Breast epithelium (tissue), 4 donors: ENCODE data around the gene OR2W3. TPM values are rescaled to one million over a fixed set of nuclear protein-coding genes. Genes with fewer than 3 reads are reported as not detected.

ENCODE experiments used
- DNase-seq, 2 donors: peaks; one replicate each; pipeline ENCODE4 v3.0.0-alpha.2; 2019; ENCODE audit warnings: low spot score in 2 of 2
- H3K27ac ChIP-seq, 2 donors: fragments of 200-600 bp; sonication (generic) in 1 of 2; one replicate each; pipeline ENCODE4 v1.5.1; 2016 to 2019; ENCODE audit warnings: mild to moderate bottlenecking in 1 of 2
- H3K27me3 ChIP-seq, 2 donors: fragments of 200-600 bp; sonication (generic) in 1 of 2; one replicate each; pipeline versions ENCODE4 v1.5.1 to v1.6.0; 2017 to 2019; ENCODE audit warnings: control low read depth in 1 of 2, mild to moderate bottlenecking in 1 of 2
- H3K36me3 ChIP-seq: fragments of 200-600 bp; one replicate; pipeline ENCODE4 v1.5.1; 2019
- H3K4me1 ChIP-seq, 2 donors: fragments of 200-600 bp; sonication (generic); one replicate each; pipeline ENCODE4 v1.5.1; 2016 to 2019; ENCODE audit warnings: control low read depth in 1 of 2
- H3K4me3 ChIP-seq, 3 donors: fragments of 200-600 bp; sonication (generic); 1 replicate in 2 of 3; 2 replicates in 1 of 3; pipeline ENCODE4 v1.5.1; 2016 to 2019; ENCODE audit warnings: mild to moderate bottlenecking in 3 of 3, moderate library complexity in 2 of 3
- H3K9me3 ChIP-seq, 2 donors: fragments of 200-600 bp; sonication (generic) in 1 of 2; one replicate each; pipeline ENCODE4 v1.5.1; 2016 to 2019; ENCODE audit warnings: control low read depth in 1 of 2
- CTCF ChIP-seq, 3 donors: fragments of 450-650 bp; IDR thresholded peaks; one replicate each; pipeline ENCODE4 v1.5.1; 2016 to 2017; ENCODE audit warnings: antibody characterized with exemption in 3 of 3, mild to moderate bottlenecking in 3 of 3, moderate library complexity in 3 of 3
- POLR2A ChIP-seq: fragments of 450-650 bp; IDR thresholded peaks from one replicate; pipeline ENCODE4 v1.6.1; 2016; ENCODE audit warnings: antibody characterized with exemption, mild to moderate bottlenecking, moderate library complexity
- POLR2AphosphoS5 ChIP-seq, 3 donors: sonication (generic); formaldehyde crosslinking; IDR thresholded peaks; one replicate each; pipeline ENCODE4 v1.6.1; 2017; ENCODE audit warnings: antibody characterized with exemption in 3 of 3
- intact Hi-C: fragments of 100-400 bp; cut with DNase I; formaldehyde crosslinking; loops from one replicate; pipeline ENCODE4 v1.15.1; 2023; ENCODE audit warnings: low total_unique reads
- total RNA-seq, 3 donors: library from RNA; depleted of rRNA; stranded (reverse); fragments of >200 nt; gene quantifications; one replicate each; pipeline ENCODE4 v1.1.0, GENCODE V29; 2016

Gene OR2W3
- total RNA-seq, 3 donors from 2014 or later, result 3.6 TPM; not detected in 2

DNA sequence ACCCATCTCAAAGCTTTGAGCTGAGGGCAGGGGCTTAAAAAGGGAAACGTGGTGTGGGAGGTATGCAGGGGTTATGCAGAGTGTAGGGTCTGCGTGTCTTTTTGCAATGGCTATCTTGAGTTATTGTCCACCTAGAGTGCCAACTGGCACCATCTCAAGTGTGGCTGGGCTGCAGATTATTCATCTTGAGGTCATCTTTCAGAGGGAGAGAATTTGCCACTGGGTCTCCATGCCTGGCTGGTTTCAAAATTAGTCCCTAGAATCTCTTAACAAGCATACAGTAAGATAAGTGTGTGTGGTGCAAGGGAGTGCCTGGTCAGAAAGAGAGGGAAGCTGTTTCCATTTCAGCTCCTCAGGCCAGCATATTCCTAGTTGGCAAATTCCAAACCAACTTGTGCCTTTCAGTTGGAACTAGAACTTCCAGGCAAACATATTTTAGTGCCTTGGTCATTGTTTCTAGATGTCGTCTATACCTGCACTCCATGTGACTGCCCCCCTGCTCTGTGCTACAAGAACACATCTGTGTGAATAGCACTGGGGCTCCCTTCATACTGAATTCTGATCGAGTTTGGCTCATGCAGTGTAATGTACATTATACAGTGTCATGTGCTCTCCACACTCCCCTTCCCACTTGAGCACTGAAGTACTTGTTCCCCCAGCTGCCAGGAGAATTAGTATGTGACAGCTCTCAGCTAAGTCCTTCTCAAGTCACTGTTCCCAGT is 19.7 kb downstream of the OR2W3 start:
- Histone ChIP-seq H3K36me3 (no peaks in the 10 kb centered on the region), H3K4me3 (no peak overlapping the region), H3K9me3 (no peaks in the 10 kb centered on the region), H3K27me3 (no peaks in the 10 kb centered on the region), H3K27ac (no peak overlapping the region), H3K4me1 (no peaks in the 10 kb centered on the region)
- intact Hi-C loops, result no loop called here
- DNase-seq, result no peak
- TF ChIP-seq POLR2A (no peak), CTCF (IDR thresholded peaks at IDR 0.05) (no peak), POLR2AphosphoS5 (IDR thresholded peaks at IDR 0.05) (no peak)

DNA sequence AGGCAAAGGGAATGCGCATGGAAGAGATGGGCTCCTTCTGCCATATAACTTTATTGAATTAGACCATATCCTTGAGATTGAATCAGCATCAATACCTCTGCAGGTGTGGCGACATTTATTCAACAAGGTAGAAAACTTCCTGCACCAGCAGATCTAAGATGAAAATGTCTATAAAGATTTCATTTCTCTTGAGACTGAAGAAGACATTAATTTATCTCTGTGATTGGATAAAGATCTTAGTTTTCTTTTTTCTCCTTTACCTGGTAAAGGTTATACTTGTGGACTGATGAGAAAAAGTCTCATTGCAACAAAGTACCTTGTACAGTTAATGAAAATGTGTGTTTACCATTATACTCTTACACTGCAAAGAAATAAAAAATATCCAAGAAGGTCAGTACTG is 24.6 kb downstream of the OR2W3 start, which contains the start of gene OR2T8:
Gene OR2T8, plus strand, starts transcription at position 301 of the 400 bp plus-strand sequence. CDS start 766 bp downstream, outside the sequence.
- no peaks in the 10 kb centered on the region for H3K9me3 ChIP-seq
- intact Hi-C loops, result no loop called here
- no peaks in the 10 kb centered on the region for H3K27me3 ChIP-seq
- DNase-seq, result no peak
- H3K36me3 ChIP-seq, result no peaks in the 10 kb centered on the region
- H3K27ac ChIP-seq, result no peak within 1 kb of the TSS
- no peak within 1 kb of the TSS for H3K4me3 ChIP-seq
- no peak for TF ChIP-seq POLR2A
- no peak for TF ChIP-seq POLR2AphosphoS5 (IDR thresholded peaks at IDR 0.05)
- TF ChIP-seq CTCF (IDR thresholded peaks at IDR 0.05), result no peak
- H3K4me1 ChIP-seq, result no peaks in the 10 kb centered on the region

- DNase-seq, result no peak
- TF ChIP-seq CTCF (IDR thresholded peaks at IDR 0.05) (no peak), POLR2A (no peak), POLR2AphosphoS5 (IDR thresholded peaks at IDR 0.05) (no peak)
- Histone ChIP-seq H3K4me1 (no peaks in the 10 kb centered on the region), H3K9me3 (no peaks in the 10 kb centered on the region), H3K4me3 (no peak overlapping the region), H3K27me3 (no peaks in the 10 kb centered on the region), H3K27ac (no peak overlapping the region), H3K36me3 (no peaks in the 10 kb centered on the region)
- intact Hi-C loops, result no loop called here
Observed at GRCh38 chr1:247923941-247924340, 28.6 kb downstream of the OR2W3 start.

- Histone ChIP-seq H3K9me3 (no peaks in the 10 kb centered on the region), H3K4me3 (no peak within 1 kb of the TSS), H3K27me3 (no peaks in the 10 kb centered on the region), H3K36me3 (no peaks in the 10 kb centered on the region), H3K4me1 (no peaks in the 10 kb centered on the region), H3K27ac (no peak within 1 kb of the TSS)
- TF ChIP-seq CTCF (IDR thresholded peaks at IDR 0.05) (no peak), POLR2AphosphoS5 (IDR thresholded peaks at IDR 0.05) (no peak), POLR2A (no peak)
- no peak for DNase-seq
- intact Hi-C loops, result no loop called here
Observed at GRCh38 chr1:247924868-247925267, 29.5 kb downstream of the OR2W3 start, which contains the start of gene OR2AJ1. TSS of gene OR2AJ1 (plus strand) at chr1:247924889. CDS start at chr1:247933769, 8,880 bp downstream.

GRCh38 chr1:247933989-247934388 is 38.6 kb downstream of the OR2W3 start:
- DNase-seq, result no peak
- intact Hi-C loops, result no loop called here
- Histone ChIP-seq H3K36me3 (no peaks in the 10 kb centered on the region), H3K27ac (no peak overlapping the region), H3K27me3 (no peaks in the 10 kb centered on the region), H3K4me3 (no peak overlapping the region), H3K9me3 (peaks cover 3 to 11% of the 10 kb centered on the region in 2 donors), H3K4me1 (no peaks in the 10 kb centered on the region)
- TF ChIP-seq POLR2A (no peak), CTCF (IDR thresholded peaks at IDR 0.05) (no peak), POLR2AphosphoS5 (IDR thresholded peaks at IDR 0.05) (no peak)
